HG03439 (cell line): Measurements from ENCODE around the gene ZNF521.
A peak's percentile ranks its signal among the peaks of the same experiment; 100 is the strongest.

Source experiments
- ATAC-seq: cut with Tn5 transposase; IDR thresholded peaks from one replicate; pipeline ENCODE4 v1.9.1; 2021; ENCODE audit warnings: mild to moderate bottlenecking, moderate library complexity; ENCODE audit not compliant: unreplicated experiment

ZNF521 gene

GRCh38 chr18:25351777-25352628, at the start of gene ZNF521:
Gene ZNF521, minus strand, starts transcription at chr18:25352166. Its CDS starts 1,220 bp downstream, at chr18:25350946.
- ATAC-seq, result peak; percentile 80

GRCh38 chr18:25399554-25399953, 47.6 kb upstream of the ZNF521 start:
- ATAC-seq, result no peak

GRCh38 chr18:25392192-25392591, 40.2 kb upstream of the ZNF521 start:
- no peak for ATAC-seq

GRCh38 chr18:25373432-25374179, 21.6 kb upstream of the ZNF521 start:
- ATAC-seq, result no peak

- ATAC-seq, result no peak
These were observed 18.4 kb upstream of the ZNF521 start for GRCh38 chr18:25370391-25370790.

GRCh38 chr18:25365242-25365641, 13.3 kb upstream of the ZNF521 start:
- no peak for ATAC-seq

GRCh38 chr18:25364732-25365131, 12.8 kb upstream of the ZNF521 start:
- no peak for ATAC-seq

- ATAC-seq, result no peak
These were observed 8.4 kb upstream of the ZNF521 start for GRCh38 chr18:25360301-25360899.

GRCh38 chr18:25353080-25353479, 1.1 kb upstream of the ZNF521 start:
- no peak for ATAC-seq

GRCh38 chr18:25352629-25353005, 651 bp upstream of the ZNF521 start:
- no peak for ATAC-seq

- ATAC-seq, result no peak
These were observed 638 bp downstream of the ZNF521 start for GRCh38 chr18:25351280-25351775.

- no peak for ATAC-seq
These were observed 1.3 kb downstream of the ZNF521 start for GRCh38 chr18:25350489-25351251.

- ATAC-seq, result no peak
These were observed 2.0 kb downstream of the ZNF521 start for GRCh38 chr18:25349926-25350487.

- ATAC-seq, result no peak
These were observed 2.6 kb downstream of the ZNF521 start for GRCh38 chr18:25349131-25349925.

GRCh38 chr18:25348386-25349130, 3.4 kb downstream of the ZNF521 start:
- no peak for ATAC-seq

GRCh38 chr18:25346561-25346960, 5.4 kb downstream of the ZNF521 start:
- ATAC-seq, result no peak

GRCh38 chr18:25345081-25345866, 6.7 kb downstream of the ZNF521 start:
- no peak for ATAC-seq

- no peak for ATAC-seq
These were observed 10.1 kb downstream of the ZNF521 start for GRCh38 chr18:25341831-25342230.
